LoVo (cell line): ENCODE measurements around the gene MTA2.
"Not testable (repeated sequence)": the region's sequence is repeated elsewhere in the genome, so short reads cannot be mapped to it uniquely, and the experiment has no call there.

Experiments
- DNase-seq: peaks from one replicate; pipeline ENCODE4 v3.0.0-alpha.2; 2016; ENCODE audit warnings: low spot score

The MTA2 gene

GRCh38 chr11:62592146-62592815 is 9.4 kb downstream of the MTA2 start:
- DNase-seq: no peak

GRCh38 chr11:62591448-62592145 is 10.1 kb downstream of the MTA2 start, which contains the start of gene TUT1:
TSS of gene TUT1 (minus strand) at chr11:62591523. CDS start at chr11:62591485, 38 bp downstream.
- DNase-seq: peak; percentile 99

- no peak for DNase-seq
These were observed 12.6 kb downstream of the MTA2 start for GRCh38 chr11:62588966-62589637.

GRCh38 chr11:62585356-62585755 is 16.3 kb downstream of the MTA2 start:
- DNase-seq: not testable (repeated sequence)

- not testable (repeated sequence) for DNase-seq
These were observed 19.9 kb downstream of the MTA2 start for GRCh38 chr11:62581735-62582134.

GRCh38 chr11:62580959-62581715 is 20.5 kb downstream of the MTA2 start:
- no peak for DNase-seq

- no peak for DNase-seq
These were observed 22.4 kb downstream of the MTA2 start for GRCh38 chr11:62579252-62579651.

- DNase-seq: no peak
These were observed 23.1 kb downstream of the MTA2 start for GRCh38 chr11:62578541-62578940.

GRCh38 chr11:62577046-62577714 is 24.5 kb downstream of the MTA2 start:
- DNase-seq: no peak

- no peak for DNase-seq
These were observed 25.8 kb downstream of the MTA2 start for GRCh38 chr11:62575837-62576236.

- DNase-seq: no peak
These were observed 26.5 kb downstream of the MTA2 start for GRCh38 chr11:62575156-62575555.

GRCh38 chr11:62574363-62575071 is 27.1 kb downstream of the MTA2 start:
- DNase-seq: no peak

- peak; percentile 99 for DNase-seq
These were observed 27.9 kb downstream of the MTA2 start, which contains the start of gene EEF1G for GRCh38 chr11:62573592-62574362. TSS of gene EEF1G (minus strand) at chr11:62573891. CDS start at chr11:62573842, 49 bp downstream.

- no peak for DNase-seq
These were observed 28.6 kb downstream of the MTA2 start for GRCh38 chr11:62573006-62573591.

- DNase-seq: no peak
These were observed 29.2 kb downstream of the MTA2 start for GRCh38 chr11:62572431-62572830.

GRCh38 chr11:62571493-62571892 is 30.2 kb downstream of the MTA2 start:
- DNase-seq: not testable (repeated sequence)

- DNase-seq: not testable (repeated sequence)
These were observed 30.8 kb downstream of the MTA2 start for GRCh38 chr11:62570903-62571302.

- DNase-seq: no peak
These were observed 32.1 kb downstream of the MTA2 start for GRCh38 chr11:62569611-62570010.

- no peak for DNase-seq
These were observed 34.5 kb downstream of the MTA2 start for GRCh38 chr11:62567018-62567633.
